ENCODE data around the gene SLC31A2. TPM values are rescaled to one million over a fixed set of nuclear protein-coding genes. Genes with fewer than 3 reads are reported as not detected.
A peak's percentile ranks its signal among the peaks of the same experiment; 100 is the strongest.

The SLC31A2 gene
- total RNA-seq, 1 donor, result 23.3 TPM

GRCh38 chr9:113179839-113180238, 29.0 kb downstream of the SLC31A2 start:
- no peak for DNase-seq (ENCODE audit: low read depth)
- no peak overlapping the region for H3K4me3 ChIP-seq (ENCODE audit: low read depth, low read length)
- TF ChIP-seq, protein P1, sequence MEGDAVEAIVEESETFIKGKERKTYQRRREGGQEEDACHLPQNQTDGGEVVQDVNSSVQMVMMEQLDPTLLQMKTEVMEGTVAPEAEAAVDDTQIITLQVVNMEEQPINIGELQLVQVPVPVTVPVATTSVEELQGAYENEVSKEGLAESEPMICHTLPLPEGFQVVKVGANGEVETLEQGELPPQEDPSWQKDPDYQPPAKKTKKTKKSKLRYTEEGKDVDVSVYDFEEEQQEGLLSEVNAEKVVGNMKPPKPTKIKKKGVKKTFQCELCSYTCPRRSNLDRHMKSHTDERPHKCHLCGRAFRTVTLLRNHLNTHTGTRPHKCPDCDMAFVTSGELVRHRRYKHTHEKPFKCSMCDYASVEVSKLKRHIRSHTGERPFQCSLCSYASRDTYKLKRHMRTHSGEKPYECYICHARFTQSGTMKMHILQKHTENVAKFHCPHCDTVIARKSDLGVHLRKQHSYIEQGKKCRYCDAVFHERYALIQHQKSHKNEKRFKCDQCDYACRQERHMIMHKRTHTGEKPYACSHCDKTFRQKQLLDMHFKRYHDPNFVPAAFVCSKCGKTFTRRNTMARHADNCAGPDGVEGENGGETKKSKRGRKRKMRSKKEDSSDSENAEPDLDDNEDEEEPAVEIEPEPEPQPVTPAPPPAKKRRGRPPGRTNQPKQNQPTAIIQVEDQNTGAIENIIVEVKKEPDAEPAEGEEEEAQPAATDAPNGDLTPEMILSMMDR (IDR thresholded peaks at IDR 0.05; ENCODE audit: insufficient read depth, low read depth, low read length), result no peak

GRCh38 chr9:113181165-113181564, 30.4 kb downstream of the SLC31A2 start:
- TF ChIP-seq, protein P1 (IDR thresholded peaks at IDR 0.05; ENCODE audit: insufficient read depth, low read depth, low read length), result no peak
- no peak for DNase-seq (ENCODE audit: low read depth)
- H3K4me3 ChIP-seq (ENCODE audit: low read depth, low read length), result no peak overlapping the region

GRCh38 chr9:113183956-113184488, 33.2 kb downstream of the SLC31A2 start:
- TF ChIP-seq, protein P1 (IDR thresholded peaks at IDR 0.05; ENCODE audit: insufficient read depth, low read depth, low read length), result no peak
- no peak overlapping the region for H3K4me3 ChIP-seq (ENCODE audit: low read depth, low read length)
- no peak for DNase-seq (ENCODE audit: low read depth)

DNA sequence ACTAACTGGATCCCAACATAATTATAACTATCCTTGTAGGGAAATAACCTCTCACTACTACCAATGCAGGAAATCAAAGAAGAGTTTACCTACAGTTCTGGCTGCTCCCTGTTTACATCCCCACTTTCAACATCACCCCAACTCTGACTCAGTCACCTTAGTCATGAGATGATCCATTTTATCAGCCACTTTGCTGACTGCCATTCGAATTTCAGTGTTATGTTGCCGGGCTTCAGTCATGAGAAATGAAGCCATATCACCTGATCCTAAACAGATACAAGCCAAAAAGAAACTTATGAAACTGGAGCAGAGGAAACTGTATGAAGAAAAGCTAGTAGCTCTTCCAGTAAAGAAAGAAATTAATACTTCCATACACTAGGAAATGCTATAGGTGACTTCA, 33.7 kb downstream of the SLC31A2 start:
- no peak overlapping the region for H3K4me3 ChIP-seq (ENCODE audit: low read depth, low read length)
- DNase-seq (ENCODE audit: low read depth), result peak; percentile 19
- TF ChIP-seq, protein P1 (IDR thresholded peaks at IDR 0.05; ENCODE audit: insufficient read depth, low read depth, low read length), result no peak

- TF ChIP-seq, protein P1 (IDR thresholded peaks at IDR 0.05; ENCODE audit: insufficient read depth, low read depth, low read length), result no peak
- no peak overlapping the region for H3K4me3 ChIP-seq (ENCODE audit: low read depth, low read length)
- no peak for DNase-seq (ENCODE audit: low read depth)
Measured at GRCh38 chr9:113185271-113185670, 34.5 kb downstream of the SLC31A2 start.

GRCh38 chr9:113186137-113186755, 35.4 kb downstream of the SLC31A2 start:
- no peak for DNase-seq (ENCODE audit: low read depth)
- H3K4me3 ChIP-seq (ENCODE audit: low read depth, low read length), result no peak overlapping the region
- TF ChIP-seq, protein P1 (IDR thresholded peaks at IDR 0.05; ENCODE audit: insufficient read depth, low read depth, low read length), result no peak
